Breast epithelium (tissue), 4 donors: ENCODE data around the gene LRIT3. TPM values are rescaled to one million over a fixed set of nuclear protein-coding genes. Genes with fewer than 3 reads are reported as not detected.
"Not testable (repeated sequence)": the region's sequence is repeated elsewhere in the genome, so short reads cannot be mapped to it uniquely, and the experiment has no call there.

ENCODE experiments used
- DNase-seq, 2 donors: peaks; one replicate each; pipeline ENCODE4 v3.0.0-alpha.2; 2019; ENCODE audit warnings: low spot score in 2 of 2
- H3K27ac ChIP-seq, 2 donors: fragments of 200-600 bp; sonication (generic) in 1 of 2; one replicate each; pipeline ENCODE4 v1.5.1; 2016 to 2019; ENCODE audit warnings: mild to moderate bottlenecking in 1 of 2
- H3K27me3 ChIP-seq, 2 donors: fragments of 200-600 bp; sonication (generic) in 1 of 2; one replicate each; pipeline versions ENCODE4 v1.5.1 to v1.6.0; 2017 to 2019; ENCODE audit warnings: control low read depth in 1 of 2, mild to moderate bottlenecking in 1 of 2
- H3K36me3 ChIP-seq: fragments of 200-600 bp; one replicate; pipeline ENCODE4 v1.5.1; 2019
- H3K4me1 ChIP-seq, 2 donors: fragments of 200-600 bp; sonication (generic); one replicate each; pipeline ENCODE4 v1.5.1; 2016 to 2019; ENCODE audit warnings: control low read depth in 1 of 2
- H3K4me3 ChIP-seq, 3 donors: fragments of 200-600 bp; sonication (generic); 1 replicate in 2 of 3; 2 replicates in 1 of 3; pipeline ENCODE4 v1.5.1; 2016 to 2019; ENCODE audit warnings: mild to moderate bottlenecking in 3 of 3, moderate library complexity in 2 of 3
- H3K9me3 ChIP-seq, 2 donors: fragments of 200-600 bp; sonication (generic) in 1 of 2; one replicate each; pipeline ENCODE4 v1.5.1; 2016 to 2019; ENCODE audit warnings: control low read depth in 1 of 2
- CTCF ChIP-seq, 3 donors: fragments of 450-650 bp; IDR thresholded peaks; one replicate each; pipeline ENCODE4 v1.5.1; 2016 to 2017; ENCODE audit warnings: antibody characterized with exemption in 3 of 3, mild to moderate bottlenecking in 3 of 3, moderate library complexity in 3 of 3
- POLR2A ChIP-seq: fragments of 450-650 bp; IDR thresholded peaks from one replicate; pipeline ENCODE4 v1.6.1; 2016; ENCODE audit warnings: antibody characterized with exemption, mild to moderate bottlenecking, moderate library complexity
- POLR2AphosphoS5 ChIP-seq, 3 donors: sonication (generic); formaldehyde crosslinking; IDR thresholded peaks; one replicate each; pipeline ENCODE4 v1.6.1; 2017; ENCODE audit warnings: antibody characterized with exemption in 3 of 3
- intact Hi-C: fragments of 100-400 bp; cut with DNase I; formaldehyde crosslinking; loops from one replicate; pipeline ENCODE4 v1.15.1; 2023; ENCODE audit warnings: low total_unique reads
- total RNA-seq, 3 donors: library from RNA; depleted of rRNA; stranded (reverse); fragments of >200 nt; gene quantifications; one replicate each; pipeline ENCODE4 v1.1.0, GENCODE V29; 2016

LRIT3 gene
- total RNA-seq, 3 donors from 2014 or later: 0.16 to 0.66 (median 0.59) TPM

DNA sequence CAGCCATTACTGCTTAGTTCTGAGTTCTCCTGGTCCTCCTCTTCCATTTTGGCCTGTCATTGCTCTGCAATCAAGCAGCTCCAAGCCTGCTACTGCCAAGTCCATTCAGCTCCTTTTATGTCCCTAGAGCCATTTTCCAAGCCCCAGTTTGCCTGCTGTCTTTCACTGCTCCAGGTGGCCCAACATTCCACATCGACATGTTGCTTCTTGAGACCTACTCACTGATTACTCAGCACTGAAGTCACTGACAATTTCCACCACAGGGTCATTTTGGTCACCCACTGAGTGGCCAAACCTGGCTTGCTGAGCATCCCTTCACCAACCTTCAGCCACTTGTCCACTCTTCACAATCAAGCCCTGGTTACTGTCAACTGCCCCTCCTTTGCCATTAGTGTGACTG is 27.2 kb downstream of the LRIT3 start:
- no peaks in the 10 kb centered on the region for H3K9me3 ChIP-seq
- intact Hi-C loops: no loop called here
- no peaks in the 10 kb centered on the region for H3K27me3 ChIP-seq
- DNase-seq: no peak
- no peaks in the 10 kb centered on the region for H3K4me1 ChIP-seq
- no peak overlapping the region for H3K27ac ChIP-seq
- TF ChIP-seq POLR2A (no peak), CTCF (IDR thresholded peaks at IDR 0.05) (no peak), POLR2AphosphoS5 (IDR thresholded peaks at IDR 0.05) (no peak)
- H3K4me3 ChIP-seq: no peak overlapping the region
- no peaks in the 10 kb centered on the region for H3K36me3 ChIP-seq

- H3K27me3 ChIP-seq, H3K4me3 ChIP-seq, intact Hi-C loops, H3K9me3 ChIP-seq, H3K27ac ChIP-seq, H3K4me1 ChIP-seq, H3K36me3 ChIP-seq, DNase-seq: not testable (repeated sequence)
Measured at GRCh38 chr4:109875553-109875952, 27.6 kb downstream of the LRIT3 start.

- intact Hi-C loops: no loop called here
- no peak for DNase-seq
- Histone ChIP-seq H3K9me3 (no peaks in the 10 kb centered on the region), H3K27ac (no peak overlapping the region), H3K36me3 (no peaks in the 10 kb centered on the region), H3K27me3 (no peaks in the 10 kb centered on the region), H3K4me1 (no peaks in the 10 kb centered on the region), H3K4me3 (no peak overlapping the region)
- no peak for TF ChIP-seq POLR2AphosphoS5 (IDR thresholded peaks at IDR 0.05)
- TF ChIP-seq POLR2A: no peak
- TF ChIP-seq CTCF (IDR thresholded peaks at IDR 0.05): no peak
Measured at GRCh38 chr4:109876634-109877265, 28.8 kb downstream of the LRIT3 start.

- DNase-seq: no peak
- TF ChIP-seq POLR2A (no peak), POLR2AphosphoS5 (IDR thresholded peaks at IDR 0.05) (no peak), CTCF (IDR thresholded peaks at IDR 0.05) (no peak)
- no peak overlapping the region for H3K4me3 ChIP-seq
- intact Hi-C loops: no loop called here
- H3K27me3 ChIP-seq: no peaks in the 10 kb centered on the region
- H3K27ac ChIP-seq: no peak overlapping the region
- H3K9me3 ChIP-seq: no peaks in the 10 kb centered on the region
- no peaks in the 10 kb centered on the region for H3K4me1 ChIP-seq
- H3K36me3 ChIP-seq: no peaks in the 10 kb centered on the region
Measured at GRCh38 chr4:109877400-109877799, 29.5 kb downstream of the LRIT3 start.

DNA sequence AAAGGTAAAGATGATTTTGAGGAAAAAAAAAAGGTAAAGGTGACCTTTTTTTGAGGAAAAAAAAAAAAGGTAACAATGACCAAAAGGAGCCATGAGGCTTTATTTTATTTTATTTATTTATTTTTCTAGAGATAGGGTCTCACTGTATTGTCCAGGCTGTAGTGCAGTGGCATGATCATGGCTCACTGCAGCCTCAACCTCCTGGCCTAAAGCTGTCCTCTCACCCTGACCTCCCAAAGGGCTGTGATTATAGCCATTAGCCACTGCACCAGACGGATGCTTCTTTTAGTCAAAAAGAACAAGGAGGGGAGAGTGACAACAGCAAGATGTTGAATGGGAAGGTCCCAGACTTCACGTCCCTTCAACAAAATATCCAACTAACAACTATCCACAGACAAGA is 30.4 kb downstream of the LRIT3 start:
- no peaks in the 10 kb centered on the region for H3K9me3 ChIP-seq
- H3K4me1 ChIP-seq: no peaks in the 10 kb centered on the region
- H3K36me3 ChIP-seq: no peaks in the 10 kb centered on the region
- no peak for TF ChIP-seq POLR2A
- no peak for TF ChIP-seq CTCF (IDR thresholded peaks at IDR 0.05)
- TF ChIP-seq POLR2AphosphoS5 (IDR thresholded peaks at IDR 0.05): no peak
- no peaks in the 10 kb centered on the region for H3K27me3 ChIP-seq
- intact Hi-C loops: no loop called here
- no peak for DNase-seq
- H3K27ac ChIP-seq: no peak overlapping the region
- H3K4me3 ChIP-seq: no peak overlapping the region

DNA sequence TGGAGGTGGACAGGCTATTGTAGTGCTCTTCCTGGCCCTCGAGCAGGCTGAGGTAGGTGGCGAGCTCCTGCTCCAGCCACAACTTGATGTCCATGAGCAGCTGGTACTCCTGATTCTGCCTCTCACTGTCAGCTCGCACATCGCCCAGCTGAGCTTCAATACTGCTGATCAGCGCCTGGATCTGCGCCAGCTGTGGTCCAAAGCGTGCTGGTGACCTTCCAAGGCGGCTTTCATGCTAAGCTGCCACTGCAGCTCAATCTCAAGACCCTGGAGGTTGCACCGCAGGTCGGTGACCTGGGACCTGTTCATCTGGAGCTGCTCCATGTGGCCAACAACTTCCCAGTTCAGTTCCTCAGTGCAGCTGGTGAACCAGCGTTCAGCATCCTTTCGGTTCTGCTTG is 31.2 kb downstream of the LRIT3 start:
- Histone ChIP-seq H3K27ac (no peak overlapping the region), H3K9me3 (no peaks in the 10 kb centered on the region), H3K27me3 (no peaks in the 10 kb centered on the region), H3K4me3 (no peak overlapping the region), H3K4me1 (no peaks in the 10 kb centered on the region), H3K36me3 (no peaks in the 10 kb centered on the region)
- DNase-seq: no peak
- TF ChIP-seq POLR2AphosphoS5 (IDR thresholded peaks at IDR 0.05): no peak
- no peak for TF ChIP-seq CTCF (IDR thresholded peaks at IDR 0.05)
- intact Hi-C loops: no loop called here
